ENCODE results near the gene EVI5.
"Not testable (repeated sequence)": the region's sequence is repeated elsewhere in the genome, so short reads cannot be mapped to it uniquely, and the experiment has no call there.

EVI5 gene

GRCh38 chr1:92567211-92567868, 217.6 kb downstream of the EVI5 start:
- DNase-seq: no peak

GRCh38 chr1:92563457-92564216, 221.3 kb downstream of the EVI5 start:
- DNase-seq: no peak

- DNase-seq: no peak
Measured at GRCh38 chr1:92556350-92556749, 228.6 kb downstream of the EVI5 start.

- DNase-seq: no peak
Measured at GRCh38 chr1:92554216-92554615, 230.7 kb downstream of the EVI5 start.

GRCh38 chr1:92551916-92552315, 233.0 kb downstream of the EVI5 start:
- no peak for DNase-seq

GRCh38 chr1:92544756-92545165, 240.1 kb downstream of the EVI5 start:
- no peak for DNase-seq

- DNase-seq: no peak
Measured at GRCh38 chr1:92543131-92544055, 241.5 kb downstream of the EVI5 start.

GRCh38 chr1:92538413-92539061, 246.4 kb downstream of the EVI5 start:
- DNase-seq: no peak

GRCh38 chr1:92538048-92538412, 246.9 kb downstream of the EVI5 start:
- peak in 2 of 6 experiments; percentile 24 to 30 for DNase-seq

- DNase-seq: peak in 4 of 6 experiments; percentile 2 to 75 (median 68)
Measured at GRCh38 chr1:92536980-92537884, 247.7 kb downstream of the EVI5 start.

GRCh38 chr1:92536211-92536979, 248.5 kb downstream of the EVI5 start:
- peak in 2 of 6 experiments; percentile 8 to 13 for DNase-seq

- not testable (repeated sequence) for DNase-seq
Measured at GRCh38 chr1:92532371-92532770, 252.5 kb downstream of the EVI5 start.

- not testable (repeated sequence) for DNase-seq
Measured at GRCh38 chr1:92531939-92532338, 253.0 kb downstream of the EVI5 start.

GRCh38 chr1:92527670-92528069, 257.2 kb downstream of the EVI5 start:
- no peak for DNase-seq

- not testable (repeated sequence) for DNase-seq
Measured at GRCh38 chr1:92524944-92525590, 259.8 kb downstream of the EVI5 start.

GRCh38 chr1:92519043-92519442, 265.9 kb downstream of the EVI5 start:
- no peak for DNase-seq

- no peak for DNase-seq
Measured at GRCh38 chr1:92516574-92516973, 268.3 kb downstream of the EVI5 start.

GRCh38 chr1:92515796-92516201, 269.1 kb downstream of the EVI5 start:
- DNase-seq: no peak

GRCh38 chr1:92511541-92511940, 273.4 kb downstream of the EVI5 start:
- DNase-seq: no peak

GRCh38 chr1:92509619-92510018, 275.3 kb downstream of the EVI5 start:
- DNase-seq: no peak
